H1 (cell line): ENCODE measurements around the gene FIS1. TPM values are rescaled to one million over a fixed set of nuclear protein-coding genes. Genes with fewer than 3 reads are reported as not detected.

Experiments
- CREB1 ChIP-seq: IDR thresholded peaks from 2 replicates; pipeline ENCODE4 v1.6.1; 2012; ENCODE audit warnings: inconsistent platforms
- EZH2 ChIP-seq: fragments of 200-600 bp; sonication (generic); IDR thresholded peaks from 2 replicates; pipeline ENCODE4 v1.7.1; 2012; ENCODE audit warnings: low read depth, mild to moderate bottlenecking, moderate library complexity, low read length, inconsistent platforms; ENCODE audit not compliant: severe bottlenecking
- MAFK ChIP-seq: IDR thresholded peaks from 2 replicates; pipeline ENCODE4 v1.6.1; 2012; ENCODE audit warnings: low read depth, mild to moderate bottlenecking, improper control_type of control experiment, low read length
- PHF8 ChIP-seq: fragments of 200-600 bp; sonication (generic); conservative IDR thresholded peaks from 2 replicates; pipeline ENCODE4 v1.7.1; 2012; ENCODE audit warnings: low read depth, mild to moderate bottlenecking, inconsistent platforms, low read length, moderate library complexity
- RFX5 ChIP-seq: IDR thresholded peaks from 2 replicates; pipeline ENCODE4 v1.6.1; 2011; ENCODE audit warnings: low read depth, low read length, improper control_type of control experiment, borderline replicate concordance
- SP4 ChIP-seq: IDR thresholded peaks from 2 replicates; pipeline ENCODE4 v1.6.1; 2012; ENCODE audit warnings: low read length, inconsistent platforms
- TAF1 ChIP-seq: IDR thresholded peaks from 2 replicates; pipeline ENCODE4 v1.6.1; 2011; ENCODE audit warnings: mild to moderate bottlenecking, low read depth, low read length
- TBP ChIP-seq: IDR thresholded peaks from 2 replicates; pipeline ENCODE4 v1.6.1; 2011; ENCODE audit warnings: low read depth, low read length, improper control_type of control experiment
- polyA plus RNA-seq, 7 experiments: library from polyadenylated mRNA; depleted of rRNA in 3 of 7; stranded (reverse) in 5 of 7; unstranded in 2 of 7; fragments of >200 nt in 5 of 7; fragments of 200-250 nt in 2 of 7; gene quantifications; 1 replicate in 5 of 7; 2 replicates in 1 of 7; 4 replicates in 1 of 7; pipeline versions ENCODE4 v1.2.1 to v1.2.3, GENCODE V29; 2011 to 2013; ENCODE audit warnings: missing spikeins in 2 of 7, mixed read lengths in 2 of 7
- total RNA-seq: library from RNA; stranded (reverse); fragmentation: NEBNext Ultra II Directional; extraction: Animal tissue kit (Norgen Biotek cat#: 25700); gene quantifications from 2 replicates; pipeline ENCODE4 v1.2.1, GENCODE V29; 2021

FIS1 gene
- total and polyA plus RNA-seq, 2 of the 8 experiments (the other 6 are each of a cell fraction or from before 2014, with no cell fraction given): 128 to 195 TPM

DNA sequence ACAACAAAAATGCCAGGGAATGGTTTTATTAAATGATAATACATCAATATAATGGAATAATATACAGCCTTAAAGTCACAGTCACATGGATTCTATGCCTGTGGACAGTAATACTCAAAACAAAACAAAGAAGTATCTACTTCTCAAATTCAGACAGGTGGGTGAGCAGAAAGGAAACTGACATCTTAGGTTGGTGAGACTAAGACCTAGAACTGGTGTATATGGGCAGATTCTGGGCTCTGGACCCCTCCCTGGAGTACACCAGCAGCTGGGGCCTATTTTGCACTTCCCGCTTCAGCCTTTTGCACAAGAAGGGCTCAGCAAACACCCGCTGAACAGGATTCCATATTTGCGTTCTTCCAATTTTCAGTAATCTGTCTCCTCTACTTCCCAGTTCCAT lies 5.4 kb upstream of the FIS1 start (continued):
- TF ChIP-seq SP4 (no peak), TBP (no peak), TAF1 (no peak), EZH2 (no peak), RFX5 (no peak), MAFK (no peak), PHF8 (no peak), CREB1 (no peak)
- TF ChIP-seq, all 59 proteins: peak for 0
